Aorta (tissue), 5 donors: ENCODE measurements around the gene TARBP1. TPM values are rescaled to one million over a fixed set of nuclear protein-coding genes. Genes with fewer than 3 reads are reported as not detected.
"Not testable (repeated sequence)": the region's sequence is repeated elsewhere in the genome, so short reads cannot be mapped to it uniquely, and the experiment has no call there.

Experiments
- ATAC-seq: fragments of 200-7000 bp; cut with Tn5 transposase; one replicate; pipeline ENCODE4 v1.9.1; 2022; ENCODE audit warnings: moderate library complexity; ENCODE audit not compliant: low FRiP score
- DNase-seq, 2 donors: peaks; one replicate each; pipeline ENCODE4 v3.0.0-alpha.2; 2020
- H3K27ac ChIP-seq, 2 donors: one replicate each; pipeline ENCODE4 v1.5.1; 2013; ENCODE audit warnings: low read length in 2 of 2, mild to moderate bottlenecking in 2 of 2, moderate library complexity in 2 of 2, control low read depth in 1 of 2, inconsistent platforms in 1 of 2, low read depth in 1 of 2
- H3K27me3 ChIP-seq, 2 donors: one replicate each; pipeline ENCODE4 v1.6.1; 2013; ENCODE audit warnings: control low read depth in 1 of 2, low read length in 1 of 2, mild to moderate bottlenecking in 1 of 2, moderate library complexity in 1 of 2; ENCODE audit not compliant: insufficient read depth in 2 of 2, control insufficient read depth in 1 of 2
- H3K36me3 ChIP-seq, 2 donors: one replicate each; pipeline ENCODE4 v1.6.1; 2013; ENCODE audit warnings: control low read depth in 1 of 2, low read length in 1 of 2, mild to moderate bottlenecking in 1 of 2; ENCODE audit not compliant: insufficient read depth in 2 of 2, control insufficient read depth in 1 of 2
- H3K4me1 ChIP-seq, 2 donors: one replicate each; pipeline ENCODE4 v1.6.1; 2013; ENCODE audit warnings: low read length in 2 of 2, control low read depth in 1 of 2, mild to moderate bottlenecking in 1 of 2, moderate library complexity in 1 of 2; ENCODE audit not compliant: insufficient read depth in 2 of 2, control insufficient read depth in 1 of 2
- H3K4me3 ChIP-seq, 2 donors: one replicate each; pipeline ENCODE4 v1.5.1; 2013; ENCODE audit warnings: low read length in 2 of 2, control low read depth in 1 of 2, mild to moderate bottlenecking in 1 of 2
- H3K9me3 ChIP-seq: one replicate; pipeline ENCODE4 v1.6.1; 2013; ENCODE audit warnings: mild to moderate bottlenecking, low read length; ENCODE audit not compliant: control insufficient read depth
- WGBS, 2 donors: extraction: QIAGEN DNeasy Blood & Tissue Kit; methylation state at CpG; one replicate each; pipeline ENCODE4 v1.1.7; 2013; 5-methylcytosine and 5-hydroxymethylcytosine counted together
- intact Hi-C, 2 donors: fragments of 100-400 bp; cut with DNase I; formaldehyde crosslinking; loops; one replicate each; pipeline versions ENCODE4 v1.14.2 to v1.15.0; 2022
- polyA plus RNA-seq, 2 donors: library from polyadenylated mRNA; stranded (reverse); fragments of 200-250 nt; gene quantifications; one replicate each; pipeline ENCODE4 v1.2.3, GENCODE V29; 2013
- total RNA-seq, 2 donors: library from RNA; stranded (reverse); fragmentation: NEBNext Ultra II Directional; extraction: Animal tissue kit (Norgen Biotek cat#: 25700); gene quantifications; one replicate each; pipeline ENCODE4 v1.2.1, GENCODE V29; 2021
- donor health status: healthy with polysubstance abuse.
- donor health status: Bipolar disorder and iron deficiency.
- donor health status: DM: no; HTN: no; CAD: no.
- donor health status: DM: no; HTN: no; CAD: no.
- donor health status: DM: yes; HTN: yes; CAD: no.

The TARBP1 gene
- total and polyA plus RNA-seq, 4 donors = 3.1 to 23.2 (median 14.2) TPM

DNA sequence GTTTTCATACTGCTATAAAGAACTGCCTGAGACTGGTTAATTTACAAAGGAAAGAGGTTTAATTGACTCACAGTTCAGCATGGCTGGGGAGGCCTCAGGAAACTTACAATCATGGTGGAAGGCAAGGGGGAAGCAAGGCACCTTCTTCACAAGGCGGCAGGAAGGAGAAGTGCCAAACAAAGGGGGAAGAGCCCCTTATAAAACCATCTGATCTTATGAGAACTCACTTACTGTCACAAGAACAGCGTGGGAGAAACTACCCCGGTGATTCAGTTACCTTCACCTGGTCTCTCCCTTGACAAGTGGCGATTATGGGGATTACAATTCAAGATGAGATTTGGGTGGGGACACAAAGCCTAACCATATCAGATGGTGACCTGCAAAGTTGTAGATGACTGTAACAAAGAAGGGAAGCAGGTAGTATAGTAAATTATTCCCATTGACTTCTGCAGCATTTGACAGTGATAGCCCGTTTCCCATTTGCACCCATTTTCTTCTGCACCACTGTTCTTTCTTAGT is 99.3 kb downstream of the TARBP1 start:
- ATAC-seq, H3K36me3 ChIP-seq: not testable (repeated sequence)

GRCh38 chr1:234375672-234376071 is 103.3 kb downstream of the TARBP1 start:
- intact Hi-C loops = no loop called here
- 92 to 95% methylated on average over 7 of the region's 7 CpGs for WGBS, 2 donors
- H3K36me3 ChIP-seq = no peaks in the 10 kb centered on the region
- DNase-seq (no peak), ATAC-seq (no peak)
- no peak overlapping the region for H3K4me3 ChIP-seq
- no peak overlapping the region for H3K27ac ChIP-seq
- H3K9me3 ChIP-seq = no peaks in the 10 kb centered on the region
- no peaks in the 10 kb centered on the region for H3K27me3 ChIP-seq
- H3K4me1 ChIP-seq = peaks cover 0 to 4% of the 10 kb centered on the region in 2 donors

More for the DNA sequence above, 99.3 kb downstream of the TARBP1 start:
- H3K27ac ChIP-seq, H3K4me1 ChIP-seq, H3K27me3 ChIP-seq, H3K9me3 ChIP-seq, DNase-seq, intact Hi-C loops, H3K4me3 ChIP-seq: not testable (repeated sequence)
- WGBS, 2 donors = 87 to 96% methylated on average over 5 of the region's 5 CpGs

- no peaks in the 10 kb centered on the region for H3K27me3 ChIP-seq
- H3K4me3 ChIP-seq = peak overlapping the region; percentile 76 to 99
- H3K4me1 ChIP-seq = peaks cover 0 to 4% of the 10 kb centered on the region in 2 donors
- no peak for ATAC-seq
- WGBS, 2 donors = 4% methylated on average over 6 of the region's 6 CpGs
- H3K27ac ChIP-seq = peak overlapping the region; percentile 62 to 78
- H3K9me3 ChIP-seq = no peaks in the 10 kb centered on the region
- no peaks in the 10 kb centered on the region for H3K36me3 ChIP-seq
- no peak for DNase-seq
- intact Hi-C loops = no loop called here
Measured at GRCh38 chr1:234373959-234374254, 105.1 kb downstream of the TARBP1 start.

- H3K27me3 ChIP-seq = no peaks in the 10 kb centered on the region
- no peaks in the 10 kb centered on the region for H3K36me3 ChIP-seq
- peak within 1 kb of the TSS; percentile 62 to 98 for H3K27ac ChIP-seq
- no peaks in the 10 kb centered on the region for H3K9me3 ChIP-seq
- WGBS, 2 donors = 0% methylated on average over 59 to 62 of the region's 62 CpGs
- H3K4me1 ChIP-seq = peaks cover 0 to 4% of the 10 kb centered on the region in 2 donors
- H3K4me3 ChIP-seq = peak within 1 kb of the TSS; percentile 76 to 99
- peak; percentile 94 to 96 for DNase-seq
- intact Hi-C loops = no loop called here
- peak; percentile 98 for ATAC-seq
Measured at GRCh38 chr1:234373064-234373958, 105.7 kb downstream of the TARBP1 start, which contains the start of gene COA6. COA6 (plus strand) TSS chr1:234373456; CDS start chr1:234373467, 11 bp downstream.

DNA sequence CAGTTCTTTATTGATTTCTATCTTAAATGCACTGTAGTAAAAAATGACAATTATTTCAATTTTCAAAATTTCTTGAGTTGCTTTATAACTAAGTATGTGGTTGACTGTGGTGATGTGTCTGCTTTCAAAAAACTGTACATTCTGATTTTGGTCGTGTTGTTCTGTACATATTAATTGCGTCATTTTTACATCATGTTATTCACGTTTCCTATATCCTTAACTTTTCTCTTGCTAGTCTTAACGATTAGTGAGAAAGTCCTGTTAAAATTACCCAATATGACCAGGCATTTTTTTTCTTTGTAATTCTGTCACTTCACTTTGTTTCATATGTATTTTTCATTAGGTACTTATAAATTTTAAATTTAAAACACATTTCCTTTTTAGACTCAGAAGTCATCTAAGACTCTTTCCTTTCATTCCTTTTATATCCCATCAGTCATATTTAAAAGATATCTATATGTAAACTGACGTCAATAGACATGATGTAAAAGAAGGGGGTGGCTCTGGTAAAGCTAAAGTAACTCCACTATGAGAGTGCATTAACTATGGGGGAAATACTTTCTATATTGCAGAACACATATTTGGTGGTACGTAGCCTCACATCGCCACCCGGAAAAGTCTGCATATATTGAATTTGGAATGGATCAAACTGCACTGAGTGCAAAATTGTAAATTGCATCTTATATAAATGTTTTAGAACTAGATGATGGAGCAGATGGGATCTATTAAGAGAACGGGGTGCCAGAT is 106.8 kb downstream of the TARBP1 start:
- Histone ChIP-seq H3K27me3 (no peaks in the 10 kb centered on the region), H3K4me3 (peak overlapping the region; percentile 76 to 99), H3K36me3 (no peaks in the 10 kb centered on the region), H3K4me1 (peaks cover 0 to 4% of the 10 kb centered on the region in 2 donors), H3K9me3 (no peaks in the 10 kb centered on the region), H3K27ac (no peak overlapping the region)
- ATAC-seq (no peak), DNase-seq (no peak)
- 48 to 52% methylated on average over 9 of the region's 9 CpGs for WGBS, 2 donors
- intact Hi-C loops = no loop called here

DNA sequence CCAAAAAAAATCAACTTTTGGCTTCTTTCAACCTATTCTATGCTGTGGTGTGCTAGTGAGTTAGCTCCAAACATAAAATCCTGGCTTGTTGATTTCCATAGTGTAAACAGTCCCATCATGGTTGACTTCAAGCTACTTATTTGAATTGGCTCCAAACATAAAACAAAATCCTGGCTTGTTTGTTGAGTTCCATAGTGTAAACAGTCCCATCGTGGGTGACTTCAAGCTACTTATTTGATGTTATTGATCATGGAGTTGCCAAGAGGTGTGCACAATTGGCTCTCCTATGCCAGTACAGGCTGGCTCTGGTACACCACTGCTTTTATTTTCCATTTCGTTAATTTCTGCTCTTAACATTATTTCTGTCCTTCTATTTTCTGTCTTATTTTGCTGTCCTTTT is 107.6 kb downstream of the TARBP1 start:
- no peaks in the 10 kb centered on the region for H3K36me3 ChIP-seq
- no peaks in the 10 kb centered on the region for H3K27me3 ChIP-seq
- no peak for ATAC-seq
- no peak overlapping the region for H3K27ac ChIP-seq
- no peak overlapping the region for H3K4me3 ChIP-seq
- DNase-seq = no peak
- 49 to 58% methylated on average over 2 of the region's 2 CpGs for WGBS, 2 donors
- intact Hi-C loops = no loop called here
- H3K4me1 ChIP-seq = peaks cover 0 to 4% of the 10 kb centered on the region in 2 donors
- H3K9me3 ChIP-seq = no peaks in the 10 kb centered on the region

GRCh38 chr1:234369784-234370183 is 109.2 kb downstream of the TARBP1 start:
- no peaks in the 10 kb centered on the region for H3K9me3 ChIP-seq
- intact Hi-C loops = no loop called here
- no peaks in the 10 kb centered on the region for H3K27me3 ChIP-seq
- no peak for DNase-seq
- H3K4me1 ChIP-seq = peaks cover 0 to 4% of the 10 kb centered on the region in 2 donors
- H3K36me3 ChIP-seq = no peaks in the 10 kb centered on the region
- no peak for ATAC-seq
- H3K27ac ChIP-seq = no peak overlapping the region
- no peak overlapping the region for H3K4me3 ChIP-seq
- WGBS, 2 donors = 82 to 85% methylated on average over 1 of the region's 1 CpG

- Histone ChIP-seq H3K27me3 (no peaks in the 10 kb centered on the region), H3K36me3 (no peaks in the 10 kb centered on the region), H3K27ac (no peak overlapping the region), H3K9me3 (no peaks in the 10 kb centered on the region), H3K4me3 (no peak overlapping the region), H3K4me1 (no peaks in the 10 kb centered on the region)
- WGBS, 2 donors = 76 to 82% methylated on average over 3 of the region's 3 CpGs
- ATAC-seq (no peak), DNase-seq (no peak)
- intact Hi-C loops = no loop called here
Measured at GRCh38 chr1:234369033-234369430, 109.9 kb downstream of the TARBP1 start.
